IMR-90 (cell line): ENCODE data around the gene ACTA2.

Experiments
- CEBPB ChIP-seq: IDR thresholded peaks from 2 replicates; pipeline ENCODE4 v1.6.1; 2012; ENCODE audit warnings: low read depth, low read length, improper control_type of control experiment
- POLR2A ChIP-seq: IDR thresholded peaks from 2 replicates; pipeline ENCODE4 v1.6.1; 2012; ENCODE audit warnings: mild to moderate bottlenecking, low read depth, low read length
- RCOR1 ChIP-seq: IDR thresholded peaks from 2 replicates; pipeline ENCODE4 v1.6.1; 2012; ENCODE audit warnings: mild to moderate bottlenecking, low read length, improper control_type of control experiment; ENCODE audit not compliant: insufficient replicate concordance
- SMC3 ChIP-seq: fragments of 150-350 bp; IDR thresholded peaks from 2 replicates; pipeline ENCODE4 v1.6.1; 2016; ENCODE audit warnings: low read depth, mild to moderate bottlenecking, antibody characterized with exemption, low read length, moderate library complexity
- TF ChIP-seq, protein P1 (sequence below): conservative IDR thresholded peaks from 2 replicates; pipeline ENCODE4 v1.5.1; 2012; ENCODE audit warnings: mild to moderate bottlenecking, low read depth, low read length, improper control_type of control experiment
- TF ChIP-seq, protein P2 (sequence below): fragments of 150-350 bp; IDR thresholded peaks from 2 replicates; pipeline ENCODE4 v1.6.1; 2016; ENCODE audit warnings: low read depth, mild to moderate bottlenecking, low read length, moderate library complexity, borderline replicate concordance

DNA sequence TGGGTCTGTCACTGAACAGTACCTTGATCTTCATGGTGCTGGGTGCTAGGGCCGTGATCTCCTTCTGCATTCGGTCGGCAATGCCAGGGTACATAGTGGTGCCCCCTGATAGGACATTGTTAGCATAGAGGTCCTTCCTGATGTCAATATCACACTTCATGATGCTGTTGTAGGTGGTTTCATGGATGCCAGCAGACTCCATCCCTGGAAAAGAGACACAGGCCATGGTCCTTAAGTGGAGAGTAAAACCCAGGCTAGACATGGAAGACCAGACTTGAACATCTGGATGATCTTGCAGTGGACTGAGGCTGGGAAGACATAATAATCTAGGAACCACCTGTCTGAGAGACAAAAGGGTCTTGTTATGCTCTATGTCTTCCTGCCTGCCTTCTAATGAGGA lies 14.5 kb downstream of the ACTA2 start:
- TF ChIP-seq, protein P1, sequence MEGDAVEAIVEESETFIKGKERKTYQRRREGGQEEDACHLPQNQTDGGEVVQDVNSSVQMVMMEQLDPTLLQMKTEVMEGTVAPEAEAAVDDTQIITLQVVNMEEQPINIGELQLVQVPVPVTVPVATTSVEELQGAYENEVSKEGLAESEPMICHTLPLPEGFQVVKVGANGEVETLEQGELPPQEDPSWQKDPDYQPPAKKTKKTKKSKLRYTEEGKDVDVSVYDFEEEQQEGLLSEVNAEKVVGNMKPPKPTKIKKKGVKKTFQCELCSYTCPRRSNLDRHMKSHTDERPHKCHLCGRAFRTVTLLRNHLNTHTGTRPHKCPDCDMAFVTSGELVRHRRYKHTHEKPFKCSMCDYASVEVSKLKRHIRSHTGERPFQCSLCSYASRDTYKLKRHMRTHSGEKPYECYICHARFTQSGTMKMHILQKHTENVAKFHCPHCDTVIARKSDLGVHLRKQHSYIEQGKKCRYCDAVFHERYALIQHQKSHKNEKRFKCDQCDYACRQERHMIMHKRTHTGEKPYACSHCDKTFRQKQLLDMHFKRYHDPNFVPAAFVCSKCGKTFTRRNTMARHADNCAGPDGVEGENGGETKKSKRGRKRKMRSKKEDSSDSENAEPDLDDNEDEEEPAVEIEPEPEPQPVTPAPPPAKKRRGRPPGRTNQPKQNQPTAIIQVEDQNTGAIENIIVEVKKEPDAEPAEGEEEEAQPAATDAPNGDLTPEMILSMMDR = no peak
- no peak for TF ChIP-seq POLR2A
- no peak for TF ChIP-seq RCOR1
- no peak for TF ChIP-seq CEBPB
- TF ChIP-seq, protein P2, sequence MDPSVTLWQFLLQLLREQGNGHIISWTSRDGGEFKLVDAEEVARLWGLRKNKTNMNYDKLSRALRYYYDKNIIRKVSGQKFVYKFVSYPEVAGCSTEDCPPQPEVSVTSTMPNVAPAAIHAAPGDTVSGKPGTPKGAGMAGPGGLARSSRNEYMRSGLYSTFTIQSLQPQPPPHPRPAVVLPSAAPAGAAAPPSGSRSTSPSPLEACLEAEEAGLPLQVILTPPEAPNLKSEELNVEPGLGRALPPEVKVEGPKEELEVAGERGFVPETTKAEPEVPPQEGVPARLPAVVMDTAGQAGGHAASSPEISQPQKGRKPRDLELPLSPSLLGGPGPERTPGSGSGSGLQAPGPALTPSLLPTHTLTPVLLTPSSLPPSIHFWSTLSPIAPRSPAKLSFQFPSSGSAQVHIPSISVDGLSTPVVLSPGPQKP = no peak
- no peak for TF ChIP-seq SMC3
